ENCODE measurements around the gene PXMP4.

PXMP4 gene

GRCh38 chr20:33667245-33667675 lies 52.9 kb downstream of the PXMP4 start:
- DNase-seq (peak; percentile 61), ATAC-seq (peak; percentile 26)
- Mint-ChIP-seq H3K4me1 (peaks cover 29% of the 10 kb centered on the region), H3K9me3 (no peaks in the 10 kb centered on the region), H3K4me3 (peak overlapping the region; percentile 78), H3K27ac (peak overlapping the region; percentile 69), H3K36me3 (ENCODE audit: low read depth) (peaks cover 4% of the 10 kb centered on the region), H3K27me3 (no peaks in the 10 kb centered on the region)

GRCh38 chr20:33666293-33667244 lies 53.5 kb downstream of the PXMP4 start, which contains the start of gene ACTL10:
Gene ACTL10, plus strand, starts transcription at chr20:33666943. Its CDS starts 555 bp downstream, at chr20:33667498.
- Mint-ChIP-seq H3K4me1 (peaks cover 29% of the 10 kb centered on the region), H3K27me3 (no peaks in the 10 kb centered on the region), H3K4me3 (peak within 1 kb of the TSS; percentile 90), H3K9me3 (no peaks in the 10 kb centered on the region), H3K36me3 (ENCODE audit: low read depth) (peaks cover 2% of the 10 kb centered on the region), H3K27ac (peak within 1 kb of the TSS; percentile 89)
- ATAC-seq (peak; percentile 70), DNase-seq (peak; percentile 91)

GRCh38 chr20:33664762-33665144 lies 55.4 kb downstream of the PXMP4 start:
- Mint-ChIP-seq H3K27ac (peak overlapping the region; percentile 69), H3K4me1 (peaks cover 29% of the 10 kb centered on the region), H3K36me3 (ENCODE audit: low read depth) (peaks cover 2% of the 10 kb centered on the region), H3K27me3 (no peaks in the 10 kb centered on the region), H3K4me3 (peak overlapping the region; percentile 82), H3K9me3 (no peaks in the 10 kb centered on the region)
- DNase-seq = no peak
- ATAC-seq = no peak

DNA sequence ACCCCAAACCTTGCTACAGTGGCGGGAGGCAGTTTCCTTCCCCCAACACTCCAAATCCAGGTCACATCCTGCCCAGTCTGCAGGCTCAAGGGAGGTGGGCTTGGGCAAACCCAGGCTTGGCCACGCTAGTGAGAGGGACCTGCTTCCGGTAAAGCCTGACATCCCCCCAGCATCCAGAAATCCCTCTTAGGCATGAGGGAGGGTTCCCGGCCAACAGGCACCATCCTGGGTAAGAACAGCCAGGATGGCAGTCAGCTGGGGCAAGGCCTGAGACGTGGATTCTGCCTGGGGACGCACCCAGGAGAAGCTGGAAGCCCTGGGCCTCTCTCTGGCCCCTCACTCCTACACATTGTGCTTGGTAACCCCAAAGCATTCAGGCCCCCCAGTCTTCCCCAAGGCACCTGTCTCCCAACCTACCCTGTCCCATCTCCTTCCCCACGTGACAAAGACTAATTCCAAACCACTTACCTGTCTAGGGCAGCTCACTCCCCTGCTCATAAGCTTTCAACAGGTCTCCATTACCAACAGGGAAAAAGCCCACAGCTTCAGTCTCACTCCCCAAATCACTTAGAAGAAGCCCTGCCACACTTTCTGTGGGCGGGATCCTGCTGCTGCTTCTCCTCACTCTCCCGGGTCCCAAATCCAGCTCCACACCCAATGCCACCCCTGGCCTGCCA lies 55.9 kb downstream of the PXMP4 start:
- no peaks in the 10 kb centered on the region for H3K27me3 Mint-ChIP-seq
- no peak for DNase-seq
- H3K27ac Mint-ChIP-seq = peak overlapping the region; percentile 69
- H3K9me3 Mint-ChIP-seq = no peaks in the 10 kb centered on the region
- H3K4me1 Mint-ChIP-seq = peaks cover 29% of the 10 kb centered on the region
- peaks cover 2% of the 10 kb centered on the region for H3K36me3 Mint-ChIP-seq (ENCODE audit: low read depth)
- no peak for ATAC-seq
- H3K4me3 Mint-ChIP-seq = peak overlapping the region; percentile 82

GRCh38 chr20:33663161-33664084 lies 56.7 kb downstream of the PXMP4 start:
- ATAC-seq (peak; percentile 53), DNase-seq (peak; percentile 89)
- peaks cover 2% of the 10 kb centered on the region for H3K36me3 Mint-ChIP-seq (ENCODE audit: low read depth)
- no peaks in the 10 kb centered on the region for H3K27me3 Mint-ChIP-seq
- H3K4me3 Mint-ChIP-seq = peak overlapping the region; percentile 82
- H3K9me3 Mint-ChIP-seq = no peaks in the 10 kb centered on the region
- peak overlapping the region; percentile 69 for H3K27ac Mint-ChIP-seq
- peaks cover 27% of the 10 kb centered on the region for H3K4me1 Mint-ChIP-seq

DNA sequence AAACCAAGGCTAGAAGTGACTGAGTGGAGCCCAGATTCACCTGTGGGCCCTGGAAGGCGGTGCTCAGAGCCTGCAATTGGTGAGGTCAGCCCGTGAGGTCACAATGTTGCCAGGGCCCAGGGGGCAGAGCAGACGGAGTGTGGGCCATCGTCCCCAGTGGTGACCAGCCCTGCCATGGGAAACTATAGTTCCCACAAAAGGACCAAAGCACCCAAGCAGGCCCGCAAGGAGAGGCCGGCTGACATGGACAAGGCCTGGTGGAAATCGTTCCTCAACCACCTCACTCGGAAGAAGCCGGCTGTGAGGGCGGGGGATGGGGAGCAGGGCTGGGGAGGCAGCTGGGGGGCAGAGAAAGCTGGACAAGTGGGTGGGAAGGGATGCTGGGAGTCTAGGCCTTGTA lies 57.9 kb downstream of the PXMP4 start, which contains the start of gene C20orf144:
Gene C20orf144 (plus strand): TSS at position 156 of the 400 bp plus-strand sequence. CDS start 19 bp downstream, at position 175.
- H3K36me3 Mint-ChIP-seq (ENCODE audit: low read depth) = peaks cover 2% of the 10 kb centered on the region
- H3K4me1 Mint-ChIP-seq = peaks cover 25% of the 10 kb centered on the region
- peak within 1 kb of the TSS; percentile 82 for H3K4me3 Mint-ChIP-seq
- DNase-seq (no peak), ATAC-seq (no peak)
- H3K9me3 Mint-ChIP-seq = no peaks in the 10 kb centered on the region
- no peaks in the 10 kb centered on the region for H3K27me3 Mint-ChIP-seq
- H3K27ac Mint-ChIP-seq = peak within 1 kb of the TSS; percentile 69

DNA sequence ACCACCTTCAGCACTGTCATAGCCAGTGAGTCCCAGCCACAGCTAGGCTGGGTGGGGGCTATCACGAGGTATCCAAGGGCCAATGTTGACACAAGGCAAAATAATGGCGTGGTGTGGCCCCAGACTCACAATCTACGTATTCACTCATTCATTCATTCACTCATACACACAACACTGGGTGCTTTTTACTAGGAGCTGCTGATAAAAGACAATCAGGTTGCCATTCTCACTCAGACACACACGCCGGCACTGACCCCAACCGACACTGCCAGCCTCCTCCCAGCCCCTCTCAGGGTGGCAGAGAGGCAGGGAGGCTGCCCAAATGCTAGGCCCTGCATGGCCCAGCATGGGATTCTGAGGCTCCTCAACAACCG lies 59.4 kb downstream of the PXMP4 start:
- Mint-ChIP-seq H3K36me3 (ENCODE audit: low read depth) (no peaks in the 10 kb centered on the region), H3K27ac (no peak overlapping the region), H3K4me1 (peaks cover 16% of the 10 kb centered on the region), H3K27me3 (no peaks in the 10 kb centered on the region), H3K4me3 (no peak overlapping the region), H3K9me3 (no peaks in the 10 kb centered on the region)
- DNase-seq (no peak), ATAC-seq (no peak)

DNA sequence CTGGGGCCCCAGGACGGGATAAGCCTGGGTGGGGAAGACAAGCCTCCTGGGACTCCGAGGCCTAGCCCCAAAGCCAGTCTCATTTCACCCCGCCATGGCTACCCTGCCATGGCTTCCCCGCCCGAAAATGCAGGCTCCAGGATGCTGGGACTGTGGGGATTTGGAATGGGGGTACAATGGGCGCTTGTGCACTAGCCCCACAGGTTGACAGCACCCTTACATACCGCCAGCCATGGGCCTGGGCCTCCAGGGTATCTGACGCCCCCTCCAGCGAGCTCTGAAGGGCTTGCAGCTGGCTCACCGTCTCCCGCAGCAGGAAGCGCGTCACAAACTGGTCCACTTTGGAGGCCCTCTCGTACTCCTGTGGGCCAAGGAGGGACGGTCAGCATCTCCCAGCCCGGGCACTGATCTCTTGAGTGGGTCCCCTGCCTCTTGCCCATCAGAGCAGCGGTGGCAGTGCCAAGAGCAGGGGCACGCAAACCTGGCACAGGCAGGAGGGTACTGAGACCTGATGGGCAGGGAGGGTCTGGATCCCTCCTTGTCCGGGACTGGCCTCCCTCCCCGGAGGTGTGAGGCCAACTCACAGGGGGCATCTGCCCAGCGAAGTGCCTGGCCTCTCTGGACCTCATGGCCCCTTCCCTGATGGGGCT lies 60.0 kb downstream of the PXMP4 start:
- ATAC-seq = no peak
- Mint-ChIP-seq H3K4me3 (no peak overlapping the region), H3K27ac (no peak overlapping the region), H3K9me3 (no peaks in the 10 kb centered on the region), H3K36me3 (ENCODE audit: low read depth) (no peaks in the 10 kb centered on the region), H3K27me3 (no peaks in the 10 kb centered on the region), H3K4me1 (peaks cover 14% of the 10 kb centered on the region)
- DNase-seq = no peak

DNA sequence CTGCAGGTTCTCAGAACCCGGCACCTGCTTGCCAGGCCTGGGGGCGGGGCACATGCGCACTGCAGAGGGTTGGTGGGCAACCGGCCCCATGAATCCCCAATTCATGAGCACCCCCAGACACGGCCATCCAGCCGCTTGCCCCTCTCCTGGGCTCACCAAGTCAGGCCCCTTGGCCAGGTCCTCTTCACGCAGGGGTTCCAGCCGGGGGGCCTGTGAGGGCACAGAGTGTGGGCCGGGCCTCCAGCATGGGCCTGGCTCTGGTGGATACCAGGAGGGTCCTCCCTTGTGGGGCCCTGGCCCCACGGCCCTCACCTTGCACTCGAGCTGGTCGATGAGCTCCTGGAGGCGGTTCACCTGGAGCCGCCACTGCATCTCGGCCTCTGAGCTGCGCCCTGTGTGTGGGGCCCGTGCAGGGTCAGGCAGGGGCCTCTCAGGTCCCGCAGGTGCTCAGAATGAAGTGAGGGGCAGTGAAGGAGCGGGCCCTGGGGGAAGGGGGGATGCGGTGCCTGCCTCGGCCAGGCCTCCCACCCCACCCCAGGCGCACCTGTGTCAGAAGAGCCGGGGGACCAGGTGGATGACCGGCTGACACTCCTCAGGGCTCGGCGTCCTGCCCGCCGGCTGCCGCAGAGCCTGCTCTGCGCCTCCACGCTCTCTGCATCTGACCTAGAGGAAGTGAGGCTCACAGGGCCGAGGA lies 60.6 kb downstream of the PXMP4 start:
- no peak overlapping the region for H3K4me3 Mint-ChIP-seq
- H3K9me3 Mint-ChIP-seq = no peaks in the 10 kb centered on the region
- ATAC-seq (no peak), DNase-seq (no peak)
- H3K36me3 Mint-ChIP-seq (ENCODE audit: low read depth) = no peaks in the 10 kb centered on the region
- no peaks in the 10 kb centered on the region for H3K27me3 Mint-ChIP-seq
- H3K4me1 Mint-ChIP-seq = peaks cover 8% of the 10 kb centered on the region
- H3K27ac Mint-ChIP-seq = no peak overlapping the region

DNA sequence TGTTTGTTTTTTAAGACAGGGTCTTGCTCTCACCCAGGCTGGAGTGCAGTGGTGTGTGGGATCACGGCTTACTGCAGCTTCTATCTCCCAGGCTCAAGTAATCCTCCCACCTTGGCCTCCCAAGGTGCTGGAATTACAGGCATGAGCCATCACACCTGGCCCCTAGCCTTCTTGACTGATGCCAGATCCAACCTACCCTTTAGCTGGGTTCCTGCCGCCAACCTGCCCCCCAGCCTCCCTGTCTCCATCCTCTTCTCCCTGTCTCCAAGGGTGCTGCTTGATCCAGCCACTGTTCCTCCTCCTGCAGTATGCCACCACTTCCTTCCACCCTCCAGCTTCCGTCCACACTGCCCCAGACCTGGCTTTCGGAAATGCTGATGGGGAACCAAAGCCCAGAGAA lies 61.2 kb downstream of the PXMP4 start:
- Mint-ChIP-seq H3K27ac (no peak overlapping the region), H3K9me3 (no peaks in the 10 kb centered on the region), H3K27me3 (no peaks in the 10 kb centered on the region), H3K4me1 (peaks cover 4% of the 10 kb centered on the region), H3K36me3 (ENCODE audit: low read depth) (no peaks in the 10 kb centered on the region), H3K4me3 (no peak overlapping the region)
- DNase-seq (no peak), ATAC-seq (no peak)

DNA sequence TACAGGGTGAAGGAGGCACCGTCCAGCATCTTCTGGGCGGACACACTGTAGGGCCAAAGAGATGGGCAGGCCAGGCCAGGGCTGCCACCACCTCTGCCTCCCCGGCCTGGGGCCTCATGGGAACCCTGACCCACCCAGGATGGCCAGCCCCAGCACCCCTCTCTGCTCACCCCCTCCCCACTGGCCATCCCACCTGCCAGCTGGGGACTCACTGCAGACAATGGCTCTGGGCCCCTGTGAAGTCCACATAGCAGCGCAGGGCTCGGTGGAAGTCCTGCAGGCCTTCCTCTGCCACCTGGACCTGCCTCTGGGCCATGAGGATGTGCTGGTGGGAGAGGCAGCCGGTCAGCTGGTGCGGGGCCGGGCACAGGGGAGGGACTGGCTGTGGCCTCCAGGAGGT lies 61.6 kb downstream of the PXMP4 start:
- DNase-seq (no peak), ATAC-seq (no peak)
- Mint-ChIP-seq H3K36me3 (ENCODE audit: low read depth) (no peaks in the 10 kb centered on the region), H3K27me3 (no peaks in the 10 kb centered on the region), H3K9me3 (no peaks in the 10 kb centered on the region), H3K27ac (no peak overlapping the region), H3K4me1 (peaks cover 4% of the 10 kb centered on the region), H3K4me3 (no peak overlapping the region)

- no peak for ATAC-seq
- H3K4me1 Mint-ChIP-seq = peaks cover 9% of the 10 kb centered on the region
Measured at GRCh38 chr20:33657704-33658095, 62.4 kb downstream of the PXMP4 start.

More at GRCh38 chr20:33657704-33658095, 62.4 kb downstream of the PXMP4 start:
- H3K36me3 Mint-ChIP-seq (ENCODE audit: low read depth) = no peaks in the 10 kb centered on the region
- H3K9me3 Mint-ChIP-seq = no peaks in the 10 kb centered on the region
- no peak overlapping the region for H3K27ac Mint-ChIP-seq
- H3K27me3 Mint-ChIP-seq = no peaks in the 10 kb centered on the region
- H3K4me3 Mint-ChIP-seq = no peak overlapping the region
- no peak for DNase-seq
